Dermis microvascular lymphatic vessel endothelial cell (primary cell): ENCODE data around the gene PATL1. TPM values are rescaled to one million over a fixed set of nuclear protein-coding genes. Genes with fewer than 3 reads are reported as not detected.
"Not testable (repeated sequence)": the region's sequence is repeated elsewhere in the genome, so short reads cannot be mapped to it uniquely, and the experiment has no call there.

Experiments used
- DNase-seq, 2 donors: peaks; one replicate each; pipeline versions ENCODE4 v3.0.0 to v3.0.0-alpha.2; 2010; ENCODE audit warnings: low read depth in 2 of 2
- total RNA-seq: library from RNA; depleted of rRNA; stranded (reverse); fragments of >200 nt; gene quantifications from 2 replicates; pipeline ENCODE4 v1.2.1, GENCODE V29; 2014

Gene PATL1
- 4.2 and 10.1 TPM in 2 replicates for total RNA-seq

DNA sequence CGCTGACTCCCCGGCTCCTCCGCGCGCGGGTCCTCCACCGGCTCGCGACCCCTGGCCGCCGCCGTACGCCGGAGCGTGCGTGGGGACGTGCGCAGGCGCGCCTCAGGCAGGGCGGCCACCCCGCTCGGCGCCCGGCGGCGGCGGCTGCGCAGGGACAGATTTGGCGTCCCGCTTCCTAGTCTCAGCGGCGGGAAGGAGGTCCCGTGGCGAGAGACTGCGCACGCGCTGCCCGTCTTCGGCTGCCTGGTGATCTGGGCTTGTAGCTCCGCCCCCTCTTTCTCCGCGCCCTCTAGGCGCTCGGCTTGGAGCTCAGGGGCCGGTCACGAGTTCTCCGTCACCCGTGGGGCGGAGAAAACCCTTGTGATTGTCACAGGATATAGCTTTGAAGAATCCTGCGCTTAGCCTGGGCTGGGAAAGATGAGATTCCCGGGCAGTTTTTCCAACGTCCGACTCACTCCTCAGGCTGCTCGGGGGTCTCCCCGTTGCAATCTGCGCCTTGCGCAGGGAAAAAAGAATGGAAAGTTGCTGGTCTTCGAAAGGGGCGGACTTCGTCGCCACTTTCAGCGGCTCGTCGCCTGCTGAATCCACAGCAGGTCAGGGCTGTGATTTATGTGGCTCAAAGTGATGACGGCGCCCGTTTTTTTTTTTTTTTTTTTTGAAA is at the start of gene PATL1:
PATL1 (minus strand) TSS at position 88 of the 661 bp plus-strand sequence. CDS start 142 bp downstream, outside the sequence.
- DNase-seq, result peak; percentile 98 to 99

DNA sequence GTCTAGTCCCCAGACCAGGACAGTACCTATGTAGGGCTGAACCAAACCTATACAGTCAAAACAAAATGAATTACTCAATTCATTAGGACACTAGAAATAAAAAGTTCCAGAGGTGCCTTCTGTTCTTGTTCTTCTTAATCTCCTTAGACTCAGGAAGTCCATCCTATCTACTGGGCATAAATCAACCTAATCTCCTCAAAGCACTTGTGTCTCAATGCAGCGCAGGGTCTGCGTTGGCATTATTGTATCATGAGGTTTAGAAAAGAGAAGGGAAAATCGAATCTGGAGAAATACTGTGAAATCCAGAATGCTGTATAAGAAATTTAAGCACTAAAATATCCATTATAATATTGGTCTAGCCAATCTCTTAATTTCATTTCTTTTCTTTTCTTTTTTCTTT is 47.2 kb upstream of the PATL1 start:
- no peak for DNase-seq

DNA sequence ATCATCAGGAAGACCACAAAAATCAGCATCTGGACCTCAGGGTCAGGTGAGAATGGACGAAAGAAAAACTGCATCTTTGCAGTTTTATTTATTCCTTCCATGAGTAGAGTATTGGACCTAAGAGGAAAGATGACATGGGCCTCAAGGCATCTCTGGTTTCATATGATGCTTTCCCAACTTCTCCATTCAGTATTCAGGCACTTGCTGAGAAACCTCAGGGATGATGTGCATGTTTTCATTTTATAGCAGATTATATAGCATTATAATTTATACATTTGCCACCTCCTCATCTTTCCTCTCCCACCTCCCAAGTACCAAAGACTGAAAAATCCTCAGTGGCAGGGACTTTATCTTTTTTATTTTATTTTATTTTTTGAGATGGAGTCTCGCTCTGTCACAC is 44.9 kb upstream of the PATL1 start, which contains the start of gene OR10V1:
OR10V1 (minus strand) TSS at position 101 of the 400 bp plus-strand sequence; CDS start at position 101, 0 bp downstream.
- DNase-seq, result no peak

DNA sequence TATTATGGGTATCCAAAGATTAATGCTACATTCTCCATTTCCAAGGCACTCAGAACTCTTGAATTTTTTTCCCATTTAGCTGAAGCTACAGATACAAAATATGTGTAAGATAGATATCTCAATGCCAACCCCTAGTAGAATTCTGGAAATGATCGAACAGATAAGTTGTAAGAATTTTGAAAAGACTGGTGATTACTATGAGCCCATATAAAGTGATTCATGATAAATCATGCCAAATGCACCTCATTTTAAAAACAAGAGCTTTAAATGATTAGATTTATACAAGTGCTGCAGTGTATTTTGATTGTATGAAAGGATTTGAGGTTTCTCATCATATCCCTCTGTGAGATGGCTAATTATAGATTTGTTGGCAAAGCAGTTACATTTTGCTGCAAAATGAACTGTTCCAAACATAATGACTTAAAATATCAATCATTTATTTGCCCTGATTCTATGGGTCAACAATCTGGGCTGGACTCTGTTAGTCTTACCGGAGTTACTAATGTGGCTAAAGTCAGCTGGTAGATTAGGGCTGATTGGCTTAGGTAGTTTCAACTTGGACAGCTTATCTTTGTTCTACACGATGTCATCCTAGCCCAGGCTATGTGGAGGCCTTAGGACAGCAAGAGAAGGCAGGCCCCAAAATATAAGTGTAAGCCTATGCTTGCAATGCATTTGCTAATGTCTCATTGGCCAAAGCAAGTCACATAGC is 41.5 kb upstream of the PATL1 start:
- no peak for DNase-seq

GRCh38 chr11:59708537-59708936 is 39.7 kb upstream of the PATL1 start:
- DNase-seq, result no peak

DNA sequence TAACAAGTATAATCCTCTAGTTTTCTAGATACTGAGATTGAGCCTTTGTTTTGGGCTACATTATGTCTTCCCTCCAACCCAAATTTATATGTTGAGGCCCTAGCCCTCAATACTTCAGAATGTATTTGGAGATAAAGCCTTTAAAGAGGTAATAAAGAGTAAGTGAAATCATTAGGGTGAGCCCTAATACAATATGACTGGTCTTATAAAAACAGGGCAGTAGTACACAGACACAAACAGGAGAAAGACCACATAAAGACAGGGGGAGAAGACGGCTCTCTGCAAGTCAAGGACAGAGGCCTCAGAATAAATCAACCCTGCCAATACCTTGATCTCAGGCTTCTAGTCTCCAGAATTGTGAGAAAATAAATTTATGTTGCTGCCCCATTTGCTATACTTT is 38.5 kb upstream of the PATL1 start:
- no peak for DNase-seq

DNA sequence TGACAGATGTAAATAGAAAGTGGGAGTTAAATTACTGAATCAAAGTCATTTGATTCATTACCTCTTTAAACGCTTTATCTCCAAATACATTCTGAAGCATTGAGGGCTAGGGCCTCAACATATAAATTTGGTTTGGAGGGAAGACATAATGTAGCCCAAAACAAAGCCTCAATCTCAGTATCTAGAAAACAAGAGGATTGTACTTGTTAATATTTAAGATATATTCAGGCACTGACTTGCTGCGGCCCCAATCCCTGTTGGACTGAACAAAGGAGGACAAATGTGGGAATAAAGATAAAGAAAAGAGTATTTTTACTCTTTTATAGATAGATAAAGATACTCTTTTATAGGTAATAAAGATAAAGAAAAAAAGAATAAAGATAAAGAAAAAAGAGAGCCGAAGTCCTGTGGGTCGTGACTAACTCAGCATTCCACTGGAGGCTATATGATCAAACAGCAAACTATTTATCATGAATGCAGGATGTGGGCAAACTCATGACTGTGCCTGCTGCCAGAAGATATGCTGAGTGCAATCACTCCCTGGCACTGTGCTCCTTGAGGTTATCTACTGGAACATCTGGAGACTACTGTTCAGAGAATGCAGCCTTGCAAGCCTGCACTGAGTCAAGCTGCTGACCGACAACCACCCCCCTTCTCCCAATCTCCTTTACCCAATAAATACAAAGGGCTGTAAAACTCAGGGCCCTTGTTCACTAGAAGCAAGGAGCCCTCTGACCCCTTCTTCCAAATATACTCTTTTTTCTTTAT is 37.9 kb upstream of the PATL1 start:
- DNase-seq, result peak in 1 of 2 donors; percentile 70

DNA sequence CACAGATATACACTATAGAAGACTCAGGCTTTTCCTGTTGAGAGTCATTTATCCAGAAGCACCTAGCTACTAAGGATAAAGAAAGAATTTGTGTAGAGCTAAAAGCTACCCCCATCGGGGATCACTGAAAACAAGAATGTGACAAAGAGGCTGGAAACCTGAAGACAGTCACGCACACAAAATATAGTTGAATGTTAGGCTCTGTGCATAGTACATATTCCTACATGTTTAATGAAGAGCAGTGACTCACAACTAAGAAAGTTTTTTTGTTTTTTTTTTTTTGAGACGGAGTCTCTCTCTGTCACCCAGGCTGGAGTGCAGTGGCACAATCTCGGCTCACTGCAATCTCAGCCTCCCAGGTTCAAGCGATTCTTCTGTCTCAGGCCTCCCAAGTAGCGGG is 36.5 kb upstream of the PATL1 start:
- no peak for DNase-seq

GRCh38 chr11:59703515-59703914 is 34.7 kb upstream of the PATL1 start:
- not testable (repeated sequence) for DNase-seq

DNA sequence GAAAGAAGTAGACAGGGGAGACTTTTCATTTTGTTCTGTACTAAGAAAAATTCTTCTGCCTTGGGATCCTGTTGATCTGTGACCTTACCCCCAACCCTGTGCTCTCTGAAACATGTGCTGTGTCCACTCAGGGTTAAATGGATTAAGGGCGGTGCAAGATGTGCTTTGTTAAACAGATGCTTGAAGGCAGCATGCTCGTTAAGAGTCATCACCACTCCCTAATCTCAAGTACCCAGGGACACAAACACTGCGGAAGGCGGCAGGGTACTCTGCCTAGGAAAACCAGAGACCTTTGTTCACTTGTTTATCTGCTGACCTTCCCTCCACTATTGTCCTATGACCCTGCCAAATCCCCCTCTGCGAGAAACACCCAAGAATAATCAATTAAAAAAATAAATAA is 31.3 kb upstream of the PATL1 start:
- not testable (repeated sequence) for DNase-seq

DNA sequence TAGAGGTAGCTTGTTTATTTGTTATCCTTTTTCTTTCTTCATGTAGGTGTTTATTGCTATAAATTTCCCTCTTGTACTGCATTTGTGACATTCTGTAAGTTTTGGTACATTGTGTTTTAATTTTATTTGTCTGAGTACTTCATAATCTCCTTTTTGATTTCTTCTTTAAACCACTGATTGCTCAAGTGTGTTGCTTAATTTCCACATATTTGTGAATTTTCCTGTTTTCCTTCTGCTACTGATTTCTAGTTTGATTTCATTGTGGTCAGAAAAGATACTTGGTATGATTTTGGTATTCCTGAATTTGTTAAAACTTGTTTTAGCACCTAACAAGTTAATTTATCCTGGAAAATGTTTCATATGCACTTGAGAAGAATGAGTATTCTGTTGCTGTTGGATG is 29.7 kb upstream of the PATL1 start:
- no peak for DNase-seq

DNA sequence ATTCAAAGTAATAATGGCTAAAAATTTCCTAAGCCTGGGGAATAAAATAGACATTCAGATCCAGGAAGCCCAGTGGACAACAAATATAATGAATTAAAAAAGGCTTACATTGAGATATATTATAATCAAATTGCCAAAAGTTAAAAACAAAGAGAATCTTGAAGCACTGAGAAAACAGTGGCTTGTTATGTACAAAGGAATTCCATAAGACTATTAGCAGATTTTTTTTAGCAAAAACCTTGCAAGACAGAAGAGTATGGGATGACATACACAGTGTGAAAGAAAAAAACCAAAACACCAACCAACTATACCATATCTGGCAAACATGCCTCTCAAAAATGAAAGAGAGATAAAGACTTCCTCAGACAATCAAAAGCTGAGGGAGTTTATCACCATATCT is 24.1 kb upstream of the PATL1 start:
- no peak for DNase-seq

DNA sequence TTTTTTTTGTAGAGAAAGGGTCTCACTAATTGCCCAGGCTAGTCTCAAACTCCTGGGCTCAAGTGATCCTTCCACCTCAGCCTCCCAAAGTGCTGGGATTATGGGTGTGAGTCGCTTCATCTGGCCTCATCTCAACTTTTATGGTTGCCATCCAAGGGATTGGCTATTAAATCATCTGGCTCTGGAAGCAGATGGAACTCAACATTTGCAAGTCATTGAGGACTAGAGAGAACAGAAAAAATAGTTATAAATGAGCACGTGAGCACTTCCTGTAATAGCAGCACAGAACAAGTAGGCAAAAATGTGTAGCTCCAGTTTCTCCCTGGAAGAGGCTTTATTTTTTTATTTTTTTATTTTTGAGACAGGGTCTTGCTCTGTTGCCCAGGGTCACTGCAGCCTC is 22.3 kb upstream of the PATL1 start:
- DNase-seq, result no peak

DNA sequence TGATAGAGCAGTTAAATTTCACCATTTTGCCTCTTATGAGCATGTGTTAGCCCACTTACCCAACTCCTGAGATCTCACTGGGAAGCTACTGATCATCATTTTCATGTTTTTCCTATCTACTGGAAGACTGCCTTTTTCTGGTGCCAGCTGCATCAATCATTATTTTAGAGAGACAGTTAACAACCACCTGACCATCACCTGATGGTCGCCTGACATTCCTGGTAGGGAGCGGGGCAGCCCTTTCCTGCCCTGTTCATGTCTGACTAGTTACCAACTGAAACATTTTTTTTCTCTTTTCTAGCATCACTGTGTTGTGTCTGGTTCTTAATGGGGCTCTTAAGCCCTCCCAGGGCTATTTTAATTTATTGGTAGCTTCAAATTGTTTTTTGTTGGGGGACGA is 20.2 kb upstream of the PATL1 start:
- no peak for DNase-seq

DNA sequence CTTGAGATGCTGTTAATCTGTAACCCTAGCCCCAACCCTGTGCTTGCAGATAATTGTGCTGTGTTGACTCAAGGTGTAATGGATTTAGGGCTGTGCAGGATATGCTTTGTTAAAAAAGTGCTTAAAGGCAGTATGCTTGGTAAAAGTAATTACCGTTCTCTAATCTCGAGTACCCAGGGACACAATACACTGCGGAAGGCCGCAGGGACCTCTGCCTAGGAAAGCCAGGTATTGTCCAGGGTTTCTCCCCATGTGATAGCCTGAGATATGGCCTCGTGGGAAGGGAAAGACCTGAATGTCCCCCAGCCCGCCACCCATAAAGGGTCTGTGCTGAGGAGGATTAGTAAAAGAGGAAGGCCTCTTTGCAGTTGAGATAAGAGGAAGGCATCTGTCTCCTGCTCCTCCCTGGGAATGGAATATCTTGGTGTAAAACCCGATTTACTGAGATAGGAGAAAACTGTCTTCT is 12.5 kb upstream of the PATL1 start:
- DNase-seq, result not testable (repeated sequence)

DNA sequence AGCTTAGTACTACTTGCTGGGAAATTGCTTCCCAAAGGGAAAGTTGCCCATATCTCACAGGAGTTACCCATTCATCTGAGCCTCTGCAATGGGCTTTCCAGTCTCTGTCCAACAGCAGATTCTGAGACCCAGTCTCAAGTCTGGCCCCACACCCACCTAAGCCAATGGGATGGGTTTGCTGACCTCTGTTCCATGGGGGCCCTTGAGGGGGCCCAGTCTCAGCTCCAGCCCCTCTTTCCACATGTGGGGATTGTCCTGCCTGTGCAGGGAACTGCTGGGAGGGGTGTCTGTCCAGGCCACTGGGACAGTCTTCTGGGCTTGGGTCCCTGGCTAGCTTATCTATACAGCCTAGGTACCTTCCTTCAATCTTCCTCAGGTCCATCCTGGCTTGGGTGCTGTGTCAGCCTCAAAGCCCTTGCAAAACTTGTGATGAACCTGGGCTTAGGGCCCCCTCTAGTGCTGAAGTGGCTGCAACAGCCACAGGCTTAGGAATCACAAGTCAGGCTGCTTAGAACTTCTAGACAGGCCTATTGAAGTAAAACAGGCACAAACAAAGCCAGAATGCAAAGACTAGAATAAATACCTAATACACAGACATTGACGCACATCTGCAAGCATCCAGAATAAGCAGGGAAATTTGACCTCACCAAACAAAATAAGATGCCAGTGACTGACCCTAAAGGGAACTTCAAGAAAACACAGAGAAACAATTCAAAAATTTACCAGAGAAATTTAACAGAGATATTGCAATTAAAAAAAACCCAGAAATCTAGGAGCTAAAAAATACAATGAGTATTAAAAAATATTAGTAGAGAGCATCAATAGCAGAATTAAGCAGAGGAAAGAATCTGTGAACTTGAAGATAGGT is 11.7 kb upstream of the PATL1 start:
- DNase-seq, result peak; percentile 71 to 81

DNA sequence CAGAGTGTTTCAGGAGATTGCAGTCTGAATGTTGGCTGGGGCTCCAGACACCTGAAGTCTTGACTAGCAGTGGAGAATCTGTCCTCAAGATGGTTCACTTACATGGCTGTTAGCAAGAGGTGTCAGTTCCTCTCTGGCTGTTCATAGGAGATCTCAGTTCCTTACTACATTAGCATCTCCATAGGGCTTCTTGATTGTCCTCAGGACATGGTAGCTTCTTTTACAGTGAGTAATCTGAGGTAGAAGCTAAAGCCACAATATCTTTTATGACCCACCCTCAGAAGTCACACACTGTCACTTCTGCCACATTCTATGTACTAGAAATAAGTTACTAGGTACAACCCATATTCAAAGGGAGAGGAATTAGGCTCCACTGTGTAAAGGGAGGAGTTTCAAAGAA is 10.5 kb upstream of the PATL1 start:
- DNase-seq, result no peak

DNA sequence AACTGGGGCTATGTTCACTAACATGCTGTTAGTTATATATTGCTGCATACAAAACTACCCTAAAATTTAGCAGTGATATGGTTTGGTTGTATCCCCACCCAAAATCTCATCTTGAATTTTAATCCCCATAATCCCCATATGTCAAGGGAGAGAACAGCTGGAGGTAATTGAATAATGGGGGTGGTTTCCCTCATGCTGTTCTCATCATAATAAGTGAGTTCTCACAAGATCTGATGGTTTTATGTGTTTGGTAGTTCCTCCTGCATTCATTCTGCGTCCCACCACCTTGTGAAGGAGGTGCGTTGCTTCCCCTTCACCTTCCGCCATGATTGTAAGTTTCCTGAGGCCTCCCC is 10.0 kb upstream of the PATL1 start:
- DNase-seq, result no peak

DNA sequence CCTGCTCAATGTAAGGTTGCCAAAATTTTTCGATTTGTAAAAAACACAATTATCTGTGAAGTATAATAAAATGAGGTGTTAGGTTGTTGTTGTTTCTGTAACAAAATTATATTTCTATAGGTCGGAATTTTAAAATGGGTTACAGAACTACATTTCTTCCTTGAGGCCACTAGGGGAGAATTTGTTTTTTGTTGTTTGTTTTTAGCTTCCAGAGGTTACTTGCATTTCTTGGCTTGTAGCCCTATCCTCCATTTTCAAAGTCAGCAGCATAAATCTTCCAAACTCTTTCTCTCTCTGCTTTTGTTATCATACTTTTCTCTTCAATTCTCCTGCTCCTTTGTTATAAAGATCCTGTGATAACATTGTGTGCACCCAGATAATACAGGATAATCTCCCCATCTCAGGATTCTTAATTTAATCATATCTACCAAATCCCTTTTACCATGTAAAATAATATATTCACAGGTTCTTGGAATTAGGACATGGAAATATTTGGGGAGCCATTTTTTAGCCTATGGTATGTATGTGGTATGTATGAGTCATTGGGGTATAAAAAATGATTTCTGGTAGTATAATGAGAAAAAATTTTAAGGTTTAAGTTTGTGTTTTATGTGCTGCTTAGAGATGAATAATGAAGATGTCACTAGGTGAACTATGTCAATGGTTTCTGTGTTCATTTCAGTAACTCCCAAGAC is 9.4 kb upstream of the PATL1 start:
- no peak for DNase-seq

DNA sequence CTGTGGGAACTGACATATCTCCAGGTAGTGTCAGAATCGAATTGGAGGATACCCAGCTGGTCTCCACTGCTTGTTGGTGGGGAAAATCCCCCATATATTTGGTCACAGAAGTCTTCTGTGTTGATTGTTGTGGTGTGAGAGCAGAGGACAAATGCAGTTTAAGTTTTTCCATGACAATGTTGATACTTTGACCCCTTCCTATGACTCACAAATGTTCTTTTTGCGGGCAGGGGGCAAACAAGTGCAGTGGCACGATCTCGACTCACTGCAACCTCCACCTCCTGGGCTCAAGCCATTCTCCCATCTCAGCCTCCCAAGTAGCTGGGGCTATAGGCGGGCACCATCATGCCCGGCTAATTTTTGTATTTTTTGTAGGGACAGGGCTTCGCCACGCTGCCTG is 7.4 kb upstream of the PATL1 start:
- peak in 1 of 2 donors; percentile 20 for DNase-seq

- DNase-seq, result no peak
Observed at GRCh38 chr11:59674291-59674690, 5.5 kb upstream of the PATL1 start.
